COLO668 (cell line): Measurements from ENCODE around the gene ARGLU1.
A peak's percentile ranks its signal among the peaks of the same experiment; 100 is the strongest.

Experiments
- DNase-seq: peaks from one replicate; lab custom pipeline; 2025; ENCODE audit not compliant: unreplicated experiment; lab: John Stamatoyannopoulos, UW

ARGLU1 gene

GRCh38 chr13:106587787-106588186, 19.9 kb upstream of the ARGLU1 start:
- DNase-seq = no peak

GRCh38 chr13:106586648-106587166, 18.8 kb upstream of the ARGLU1 start:
- no peak for DNase-seq

- no peak for DNase-seq
Observed at GRCh38 chr13:106581225-106581624, 13.3 kb upstream of the ARGLU1 start.

GRCh38 chr13:106575896-106576295, 8.0 kb upstream of the ARGLU1 start:
- no peak for DNase-seq

GRCh38 chr13:106573868-106574267, 5.9 kb upstream of the ARGLU1 start:
- no peak for DNase-seq

GRCh38 chr13:106573284-106573846, 5.4 kb upstream of the ARGLU1 start:
- DNase-seq = no peak

- DNase-seq = no peak
Observed at GRCh38 chr13:106570299-106570852, 2.4 kb upstream of the ARGLU1 start.

- DNase-seq = no peak
Observed at GRCh38 chr13:106569233-106570095, 1.5 kb upstream of the ARGLU1 start.

GRCh38 chr13:106568299-106569003, 514 bp upstream of the ARGLU1 start:
- peak; percentile 27 for DNase-seq

GRCh38 chr13:106566641-106567473, 1.1 kb downstream of the ARGLU1 start:
- DNase-seq = peak; percentile 79

GRCh38 chr13:106565127-106565775, 2.7 kb downstream of the ARGLU1 start:
- DNase-seq = no peak

- no peak for DNase-seq
Observed at GRCh38 chr13:106562301-106562700, 5.6 kb downstream of the ARGLU1 start.

GRCh38 chr13:106561551-106562170, 6.3 kb downstream of the ARGLU1 start:
- no peak for DNase-seq

GRCh38 chr13:106560821-106561220, 7.1 kb downstream of the ARGLU1 start:
- DNase-seq = no peak

GRCh38 chr13:106558527-106558926, 9.4 kb downstream of the ARGLU1 start:
- DNase-seq = no peak

- DNase-seq = no peak
Observed at GRCh38 chr13:106555631-106556328, 12.2 kb downstream of the ARGLU1 start.

- no peak for DNase-seq
Observed at GRCh38 chr13:106551751-106552150, 16.2 kb downstream of the ARGLU1 start.

GRCh38 chr13:106551350-106551749, 16.6 kb downstream of the ARGLU1 start:
- DNase-seq = no peak

GRCh38 chr13:106550570-106551135, 17.3 kb downstream of the ARGLU1 start:
- no peak for DNase-seq
